Globus pallidus (tissue), 1 donor: ENCODE measurements around the gene CRYM.
"Not testable (repeated sequence)": the region's sequence is repeated elsewhere in the genome, so short reads cannot be mapped to it uniquely, and the experiment has no call there.

ENCODE experiments used
- DNase-seq: peaks from one replicate; pipeline ENCODE4 v3.0.0-alpha.2; 2015; ENCODE audit warnings: low spot score

Gene CRYM

DNA sequence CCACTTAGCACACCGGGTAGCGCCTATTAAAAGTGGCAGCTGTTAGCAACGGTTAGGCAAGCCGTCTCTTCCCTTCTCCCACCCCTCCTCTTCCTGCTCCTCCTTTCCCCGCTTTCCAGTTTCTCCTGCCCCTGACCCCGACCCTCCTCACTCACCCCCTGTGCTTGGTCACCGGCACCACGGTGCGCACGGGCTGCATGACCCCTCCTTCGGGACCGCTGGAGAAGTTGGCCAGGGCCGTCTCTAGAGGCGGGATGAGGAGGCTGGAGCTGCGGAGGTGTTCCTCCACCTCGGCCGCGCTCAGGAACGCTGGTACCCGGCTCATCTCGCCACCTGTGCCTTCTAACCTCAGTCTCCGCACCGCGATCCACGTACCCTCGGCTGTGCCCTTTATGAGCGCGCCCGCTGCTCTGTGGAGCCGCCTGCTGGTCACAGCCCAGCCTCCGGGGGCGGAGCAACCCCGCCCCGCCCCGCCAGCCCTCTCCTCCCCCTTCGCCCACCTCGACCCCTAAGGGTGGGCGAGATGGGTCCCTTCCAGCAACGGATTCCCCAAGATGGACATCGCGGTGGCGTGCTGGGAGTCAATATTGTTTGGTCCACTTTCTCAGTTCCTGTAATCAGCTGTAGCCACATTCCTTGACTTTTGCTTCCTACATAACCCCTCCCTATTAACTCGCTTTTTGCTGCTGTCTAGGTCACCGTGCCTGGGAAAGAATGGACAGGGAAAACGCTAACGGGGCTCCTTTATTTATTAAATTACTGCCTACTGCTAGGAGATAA lies at the start of gene CRYM:
TSS of gene CRYM (minus strand) at position 364 of the 780 bp plus-strand sequence. CDS start at position 325, 39 bp downstream.
- no peak for DNase-seq

DNA sequence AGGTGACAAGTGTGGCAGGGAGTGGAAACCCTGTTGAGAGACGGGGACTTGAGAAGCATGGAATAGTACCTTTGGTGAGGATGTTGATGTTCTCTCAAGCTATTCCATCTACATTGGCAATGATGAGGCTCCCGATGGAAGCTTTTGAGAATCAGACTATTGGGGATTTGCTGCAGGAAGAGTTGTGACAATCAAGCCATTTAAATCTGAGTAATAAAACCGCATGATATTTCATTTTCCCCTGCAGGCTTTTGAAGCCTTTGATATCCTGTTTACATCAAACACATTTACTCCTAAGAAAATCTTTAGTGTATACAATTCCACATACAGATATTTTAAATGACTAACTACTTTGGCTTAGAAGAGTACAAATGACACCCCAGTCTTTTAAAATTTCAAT lies 49.0 kb upstream of the CRYM start:
- DNase-seq: no peak

DNA sequence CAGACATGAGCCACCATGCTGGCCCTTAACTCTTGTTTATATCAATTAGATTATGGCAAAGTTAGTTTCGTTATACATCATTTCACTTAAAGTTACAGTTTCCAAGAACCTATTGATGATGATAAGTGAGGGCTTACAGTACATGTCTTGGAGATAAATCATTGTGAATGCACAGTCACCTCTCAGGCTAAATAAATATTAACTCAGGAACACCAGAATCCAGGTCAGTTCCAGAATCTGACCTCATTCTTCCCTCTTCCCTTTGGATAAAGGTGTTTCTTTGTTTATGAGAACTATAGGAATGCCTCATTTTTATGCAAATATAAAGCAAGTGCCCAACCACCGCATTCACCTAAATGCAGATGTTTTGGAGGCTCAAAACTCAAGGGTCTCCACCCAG lies 48.4 kb upstream of the CRYM start:
- DNase-seq: no peak

DNA sequence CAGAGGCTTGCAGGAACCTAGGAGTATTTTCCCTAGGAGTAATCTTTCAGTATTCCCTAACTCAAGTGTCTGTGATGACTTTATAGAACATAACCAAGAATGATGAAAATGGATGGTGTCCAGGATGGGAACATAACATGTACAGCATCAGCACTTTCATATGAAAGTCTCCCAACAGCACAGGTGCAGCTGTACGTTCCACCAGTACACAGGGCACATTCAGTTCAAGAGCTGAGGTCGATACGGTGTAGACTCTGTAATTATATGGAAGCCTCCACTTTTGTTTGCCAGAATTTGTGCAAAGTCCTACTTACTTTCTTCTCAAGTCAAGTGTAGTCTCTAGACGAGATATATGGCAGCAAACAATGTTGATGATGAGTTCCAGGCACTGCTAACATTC lies 46.2 kb upstream of the CRYM start:
- DNase-seq: no peak

DNA sequence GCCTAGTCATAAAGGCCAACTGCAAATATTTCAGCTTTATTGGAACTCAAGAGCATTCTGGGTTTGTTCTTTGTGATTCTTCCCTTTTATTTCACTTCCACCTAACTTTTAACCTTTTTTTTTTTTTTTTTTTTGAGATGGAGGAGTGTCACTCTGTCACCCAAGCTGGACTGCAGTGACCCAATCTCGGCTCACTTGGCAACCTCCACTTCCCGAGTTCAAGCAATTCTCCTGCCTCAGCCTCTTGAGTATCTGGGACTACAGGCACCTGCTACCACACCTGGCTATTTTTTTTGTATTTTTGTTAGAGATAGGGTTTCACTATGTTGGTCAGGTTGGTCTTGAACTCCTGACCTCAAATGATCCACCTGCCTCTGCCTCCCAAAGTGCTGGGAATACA lies 44.2 kb upstream of the CRYM start:
- DNase-seq: not testable (repeated sequence)

DNA sequence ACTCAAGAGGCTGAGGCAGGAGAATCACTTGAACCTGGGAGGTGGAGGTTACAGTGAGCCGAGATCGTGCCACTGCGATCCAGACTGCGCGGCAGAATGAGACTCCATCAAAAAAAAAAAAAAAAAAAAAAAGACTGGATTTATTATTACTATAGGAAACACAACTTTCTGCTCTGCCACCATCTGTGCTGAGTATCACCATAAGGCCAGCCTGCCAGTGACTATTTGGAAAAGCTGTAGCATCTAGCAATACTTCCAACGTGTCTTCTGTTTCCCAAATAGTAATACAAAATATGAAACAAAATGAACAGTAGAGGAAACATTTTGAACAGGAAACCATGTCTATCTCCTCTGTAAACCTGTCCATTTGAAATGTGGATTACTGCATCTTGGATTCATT lies 43.6 kb upstream of the CRYM start:
- no peak for DNase-seq

DNA sequence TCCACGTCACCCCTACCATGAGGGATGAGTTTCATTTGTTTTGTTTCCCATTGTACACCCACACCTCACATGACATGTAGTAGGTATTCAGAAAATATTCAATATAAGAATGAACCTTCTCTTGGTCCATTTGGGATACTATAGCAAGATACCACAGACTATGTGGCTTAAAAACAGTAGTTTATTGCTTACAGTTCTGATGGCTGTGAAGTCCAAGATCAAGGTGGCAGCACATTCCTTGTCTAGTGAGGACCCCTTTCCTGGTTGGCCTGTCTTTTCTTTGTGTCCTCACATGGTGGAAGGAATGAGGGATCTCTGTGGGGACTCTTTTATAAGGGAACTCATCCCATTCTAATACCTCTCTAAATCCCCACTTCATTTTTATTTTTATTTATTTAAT lies 36.2 kb upstream of the CRYM start:
- no peak for DNase-seq

DNA sequence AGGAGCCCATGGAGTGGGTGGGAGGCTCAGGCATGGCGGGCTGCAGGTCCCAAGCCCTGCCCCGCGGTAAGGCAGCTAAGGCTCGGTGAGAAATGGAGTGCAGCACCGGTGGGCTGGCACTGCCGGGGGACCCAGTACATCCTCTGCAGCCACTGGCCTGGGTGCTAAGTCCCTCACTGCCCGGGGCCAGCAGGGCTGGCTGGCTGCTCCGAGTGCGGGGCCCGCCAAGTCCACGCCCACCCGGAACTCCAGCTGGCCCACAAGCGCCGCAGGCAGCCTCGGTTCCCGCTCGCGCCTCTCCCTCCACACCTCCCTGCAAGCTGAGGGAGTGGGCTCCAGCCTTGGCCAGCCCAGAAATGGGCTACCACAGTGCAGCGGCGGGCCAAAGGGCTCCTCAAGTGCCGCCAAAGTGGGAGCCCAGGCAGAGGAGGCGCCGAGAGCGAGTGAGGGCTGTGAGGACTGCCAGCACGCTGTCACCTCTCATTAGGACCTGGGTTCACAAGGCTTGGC lies 34.8 kb upstream of the CRYM start:
- DNase-seq: not testable (repeated sequence)

DNA sequence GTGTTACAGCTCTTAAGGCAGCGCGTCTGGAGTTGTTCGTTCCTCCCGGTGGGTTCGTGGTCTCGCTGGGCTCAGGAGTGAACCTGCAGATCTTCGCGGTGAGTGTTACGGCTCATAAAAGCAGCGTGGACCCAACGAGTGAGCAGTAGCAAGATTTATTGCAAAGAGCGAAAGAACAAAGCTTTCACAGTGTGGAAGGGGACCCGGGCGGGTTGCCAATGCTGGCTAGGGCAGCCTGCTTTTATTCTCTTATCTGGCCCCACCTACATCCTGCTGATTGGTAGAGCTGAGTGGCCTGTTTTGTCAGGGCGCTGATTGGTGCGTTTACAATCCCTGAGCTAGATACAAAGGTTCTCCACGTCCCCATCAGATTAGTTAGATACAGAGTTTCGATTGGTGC lies 34.0 kb upstream of the CRYM start:
- not testable (repeated sequence) for DNase-seq

DNA sequence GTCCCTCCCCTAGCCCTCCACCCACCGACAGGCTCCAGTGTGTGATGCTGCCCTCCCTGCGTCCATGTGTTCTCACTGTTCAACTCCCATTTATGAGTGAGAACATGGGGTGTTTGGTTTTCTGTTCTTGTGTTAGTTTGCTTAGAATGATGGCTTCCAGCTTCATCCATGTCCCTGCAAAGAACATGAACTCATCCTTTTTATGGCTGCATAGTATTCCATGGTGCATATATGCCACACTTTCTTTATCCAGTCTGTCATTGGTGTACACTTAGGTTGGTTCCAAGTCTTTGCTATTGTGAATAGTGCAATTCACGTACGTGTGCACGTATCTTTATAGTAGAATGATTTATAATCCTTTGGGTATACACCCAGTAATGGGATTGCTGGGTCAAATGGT lies 28.6 kb upstream of the CRYM start:
- not testable (repeated sequence) for DNase-seq

DNA sequence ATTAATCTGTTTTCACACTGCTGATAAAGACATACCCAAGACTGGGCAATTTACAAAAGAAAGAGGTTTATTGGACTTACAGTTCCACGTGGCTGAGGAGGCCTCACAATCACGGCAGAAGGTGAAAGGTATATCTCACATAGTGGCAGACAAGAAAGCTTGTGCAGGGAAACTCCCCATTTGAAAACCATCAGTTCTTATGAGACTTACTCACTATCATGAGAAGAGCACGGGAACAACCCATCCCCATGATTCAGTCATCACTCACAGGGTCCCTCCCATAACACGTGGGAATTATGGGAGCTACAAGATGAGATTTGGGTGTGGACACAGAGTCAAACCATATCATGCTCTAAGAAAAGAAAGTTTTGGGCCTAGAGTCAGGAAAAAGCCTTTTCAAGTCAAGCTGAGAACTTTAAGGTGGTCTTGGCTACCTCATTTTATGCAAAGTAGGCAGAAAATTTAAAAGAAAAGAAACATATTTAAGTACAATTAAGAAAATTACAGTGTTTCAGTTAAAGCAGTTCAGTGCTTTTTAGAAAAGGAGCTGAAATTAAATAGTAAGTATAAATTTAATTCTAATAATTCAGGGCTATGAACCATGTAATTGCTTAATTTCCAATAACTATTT lies 24.9 kb upstream of the CRYM start:
- DNase-seq: no peak

DNA sequence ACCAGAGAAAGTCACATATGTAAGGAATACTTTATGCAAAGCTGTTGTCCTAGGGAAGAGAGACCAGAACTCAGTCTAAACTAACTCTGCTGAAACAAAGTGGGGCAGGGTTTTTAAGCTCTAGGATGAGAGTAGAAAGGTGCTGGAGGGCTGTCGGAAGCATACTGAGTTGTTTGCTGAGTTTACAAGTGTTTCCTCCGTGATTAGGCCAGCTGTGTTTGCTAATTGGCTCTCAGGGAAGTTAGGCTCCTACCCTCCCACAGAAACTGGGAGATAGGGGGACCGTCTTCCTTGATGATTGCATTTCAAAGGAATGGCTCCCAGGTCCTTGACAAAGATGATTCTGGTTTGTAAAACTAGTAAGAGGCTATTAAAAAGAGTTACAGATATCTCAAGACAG lies 24.4 kb upstream of the CRYM start:
- no peak for DNase-seq

DNA sequence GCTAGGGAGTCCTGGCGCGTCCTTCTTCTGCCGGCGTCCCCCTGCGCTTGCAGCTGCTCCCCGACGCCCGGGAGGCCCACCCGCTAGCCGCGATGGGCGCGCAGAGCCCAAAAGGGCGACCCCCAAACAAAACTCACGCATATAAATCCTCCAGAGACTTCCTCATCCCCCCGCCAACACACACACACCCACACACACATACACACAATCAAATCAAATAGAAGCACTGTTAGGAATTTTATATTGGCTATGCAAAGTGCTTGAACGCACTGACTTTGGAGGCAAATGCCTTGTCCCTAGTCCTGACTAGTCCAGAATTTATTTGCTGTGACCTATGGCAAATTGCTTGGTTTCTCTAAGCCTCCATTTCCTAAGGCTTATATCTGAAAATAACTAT lies 23.8 kb upstream of the CRYM start:
- no peak for DNase-seq

DNA sequence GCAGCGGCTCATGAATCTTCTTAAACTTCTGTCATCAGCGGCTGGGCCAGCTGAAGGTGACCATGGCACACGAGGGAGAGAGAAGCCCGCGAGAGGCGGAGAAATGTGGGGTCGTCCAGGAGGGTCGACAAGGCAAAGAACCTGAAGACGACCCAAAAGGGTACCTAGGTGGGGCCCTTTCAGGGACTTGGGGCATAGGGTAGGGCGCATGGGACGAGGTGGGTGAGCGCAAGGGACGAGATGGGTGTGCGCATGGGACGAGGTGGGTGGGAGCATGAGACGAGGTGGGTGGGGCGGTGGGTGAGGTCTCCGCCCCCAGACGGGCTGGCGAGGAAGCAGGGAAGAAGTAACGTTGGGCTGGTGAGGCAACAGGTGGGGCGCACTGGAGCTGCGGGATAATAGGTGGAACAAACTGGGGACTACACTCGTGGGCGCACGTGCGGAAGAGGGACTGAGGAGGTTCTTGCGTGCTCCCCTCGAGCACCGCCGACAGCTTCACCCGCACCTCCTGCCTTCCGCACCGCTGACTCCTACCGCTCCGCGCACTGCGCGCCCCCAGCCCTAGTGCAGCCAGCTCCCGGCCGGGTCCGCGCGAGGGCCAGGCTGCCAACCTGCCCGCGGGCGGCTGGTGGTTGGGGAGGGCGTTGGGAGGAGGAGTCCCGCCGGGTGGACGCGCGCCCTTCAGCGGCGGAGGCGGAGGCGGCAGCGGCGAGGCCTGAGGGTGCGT lies 23.2 kb upstream of the CRYM start:
- DNase-seq: peak; percentile 5

DNA sequence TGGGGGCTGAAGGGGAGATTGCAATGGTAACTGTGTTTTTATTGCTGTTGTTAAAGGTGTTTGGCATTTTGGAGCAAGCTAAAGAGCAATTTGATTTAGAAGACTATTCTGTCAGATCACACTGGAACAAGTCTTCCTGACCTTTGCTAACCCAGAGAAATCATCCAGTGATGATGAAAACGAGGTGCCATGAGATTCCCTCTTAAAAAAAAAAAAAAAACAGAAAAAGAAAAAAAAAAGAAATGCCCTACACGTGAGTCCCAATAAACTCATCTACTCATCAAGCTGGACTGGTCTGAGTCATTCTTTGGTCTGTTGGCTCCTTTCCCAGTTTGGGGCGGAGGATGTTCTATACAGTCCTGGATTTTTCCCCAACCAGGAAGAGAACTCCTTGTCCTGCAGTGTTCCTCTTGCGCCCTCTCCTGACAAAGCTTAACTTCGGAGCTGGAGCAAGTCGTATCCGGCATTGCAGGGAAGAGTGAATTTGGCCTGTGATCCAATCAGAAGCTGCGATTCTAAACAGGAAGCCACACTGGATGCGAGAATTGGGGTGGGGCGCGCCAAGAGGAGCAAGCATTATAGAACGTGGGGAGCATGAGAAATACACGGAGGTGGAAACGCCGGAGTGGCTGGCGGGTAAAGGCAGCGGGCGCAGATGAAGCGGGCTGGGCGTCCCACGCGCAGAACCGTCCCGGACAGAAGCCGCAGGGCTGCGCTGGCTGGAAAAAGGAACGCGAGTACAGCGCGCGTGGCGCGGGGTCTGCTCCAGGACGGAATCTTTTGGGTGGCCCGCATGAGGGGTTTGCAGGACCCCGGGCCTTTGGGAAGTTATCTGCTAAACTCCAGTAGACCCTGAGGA lies 22.4 kb upstream of the CRYM start:
- DNase-seq: peak; percentile 93

DNA sequence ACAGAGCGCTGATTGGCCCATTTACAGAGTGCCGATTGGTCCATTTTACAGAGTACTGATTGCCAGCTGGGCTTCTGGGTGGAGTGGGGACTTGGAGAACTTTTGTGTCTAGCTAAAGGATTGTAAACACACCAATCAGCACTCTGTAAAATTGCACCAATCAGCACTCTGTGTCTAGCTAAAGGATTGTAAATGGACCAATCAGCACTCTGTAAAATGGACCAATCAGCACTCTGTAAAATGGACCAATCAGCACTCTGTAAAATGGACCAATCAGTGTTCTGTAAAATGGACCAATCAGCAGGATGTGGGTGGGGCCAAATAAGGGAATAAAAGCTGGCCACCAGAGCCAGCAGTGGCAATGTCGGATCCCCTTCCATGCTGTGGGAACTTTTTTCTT lies 11.7 kb upstream of the CRYM start:
- DNase-seq: not testable (repeated sequence)

DNA sequence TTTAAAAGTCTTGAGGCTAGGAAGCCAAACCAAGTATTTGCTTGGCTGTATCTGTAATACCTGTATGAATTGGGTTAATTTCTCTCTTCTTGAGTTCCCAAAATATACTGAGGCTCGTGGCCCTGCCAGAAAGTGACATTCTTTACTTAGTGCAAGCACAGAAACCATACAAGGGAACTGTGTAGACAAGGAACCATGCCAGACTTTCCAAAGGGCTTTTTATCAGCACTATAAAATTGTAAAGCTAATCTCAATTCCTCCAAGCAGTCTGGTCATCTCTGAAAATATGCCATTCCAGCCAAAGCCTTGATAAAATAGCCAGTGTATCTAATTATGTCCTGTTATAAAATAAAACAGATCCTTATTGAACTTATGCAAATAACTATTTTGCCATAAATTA lies 7.2 kb upstream of the CRYM start:
- no peak for DNase-seq

DNA sequence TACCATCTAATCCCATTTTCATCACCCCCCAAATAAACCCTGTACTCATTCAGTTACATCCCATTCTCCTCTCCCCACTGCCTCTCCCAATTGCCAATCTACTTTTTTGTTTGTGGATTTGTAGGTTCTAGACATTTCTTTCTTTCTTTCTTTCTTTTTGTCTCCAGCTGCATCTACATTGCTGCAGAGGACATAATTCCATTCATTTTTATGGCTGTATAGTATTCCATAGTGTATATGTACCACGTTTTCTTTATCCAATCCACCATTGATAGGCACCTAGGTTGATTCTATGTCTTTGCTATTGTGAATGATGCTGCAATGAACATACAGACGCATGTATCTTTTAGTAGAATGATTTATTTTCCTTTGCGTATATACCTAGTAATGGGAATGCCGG lies 6.3 kb upstream of the CRYM start:
- no peak for DNase-seq

DNA sequence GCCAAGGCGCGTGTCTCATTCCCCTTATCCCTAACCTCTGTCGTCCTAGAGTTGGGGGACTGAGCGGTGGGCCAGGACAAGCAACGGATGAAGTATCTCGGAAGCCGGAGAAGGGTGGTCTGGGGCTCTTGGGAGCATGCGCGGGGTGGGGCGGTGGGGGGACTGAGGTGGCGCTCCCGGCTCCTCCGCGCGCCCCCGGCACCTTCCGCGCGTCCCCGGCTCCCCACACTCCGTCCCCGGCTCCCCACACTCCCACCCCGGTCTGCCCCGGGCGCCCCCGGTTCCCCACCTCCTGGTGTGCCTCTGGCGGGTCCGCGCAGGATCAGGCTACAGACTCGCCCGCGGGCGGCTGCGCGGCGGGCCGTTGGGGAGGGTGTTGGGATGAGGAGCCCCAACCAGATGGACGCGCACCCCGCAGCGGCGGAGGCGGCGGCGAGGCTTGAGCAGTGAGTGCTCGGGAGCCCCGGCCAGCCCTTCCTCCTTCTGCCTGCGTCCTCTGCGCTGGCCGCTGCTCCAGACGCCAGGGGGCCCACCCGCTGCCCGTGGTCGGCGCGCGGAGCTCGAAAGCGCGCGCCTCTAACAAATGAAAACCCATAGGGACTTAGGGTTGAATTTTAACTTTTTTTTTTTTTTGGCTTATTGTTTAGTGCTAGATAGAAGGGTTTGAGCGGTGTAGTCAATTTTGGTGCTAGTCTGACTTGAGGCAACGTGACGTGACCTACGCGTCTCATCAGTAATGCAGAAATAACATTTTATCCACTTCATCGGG lies 5.6 kb upstream of the CRYM start:
- DNase-seq: no peak

DNA sequence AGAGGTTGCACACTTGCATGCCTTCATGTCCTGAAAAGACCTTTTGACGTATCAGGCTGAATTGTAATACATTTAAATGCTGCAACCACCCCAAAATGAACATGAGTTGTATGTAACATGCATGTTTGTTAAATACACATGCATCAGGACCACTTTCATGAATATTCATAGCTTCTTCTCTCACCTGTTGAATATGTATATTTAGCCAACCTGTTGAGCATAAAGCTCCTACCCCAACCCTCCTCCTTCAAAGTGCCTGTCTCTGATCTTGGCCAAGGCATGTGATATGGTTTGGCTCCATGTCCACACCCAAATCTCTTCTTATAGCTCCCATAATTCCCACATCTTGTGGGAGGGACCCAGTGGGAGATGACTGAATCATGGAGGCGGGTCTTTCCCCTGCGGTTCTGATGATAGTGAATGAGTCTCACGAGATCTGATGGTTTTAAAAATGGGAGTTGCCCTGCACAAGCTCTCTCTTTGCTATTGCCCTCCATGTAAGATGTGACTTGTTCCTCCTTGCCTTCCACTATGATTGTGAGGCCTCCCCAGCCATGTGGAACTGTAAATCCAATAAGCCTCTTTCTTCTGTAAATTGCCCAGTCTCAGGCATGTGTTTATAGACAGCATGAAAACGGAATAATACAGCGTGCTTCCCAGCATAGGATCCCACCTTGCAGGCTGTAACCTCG lies 3.8 kb upstream of the CRYM start:
- no peak for DNase-seq

DNA sequence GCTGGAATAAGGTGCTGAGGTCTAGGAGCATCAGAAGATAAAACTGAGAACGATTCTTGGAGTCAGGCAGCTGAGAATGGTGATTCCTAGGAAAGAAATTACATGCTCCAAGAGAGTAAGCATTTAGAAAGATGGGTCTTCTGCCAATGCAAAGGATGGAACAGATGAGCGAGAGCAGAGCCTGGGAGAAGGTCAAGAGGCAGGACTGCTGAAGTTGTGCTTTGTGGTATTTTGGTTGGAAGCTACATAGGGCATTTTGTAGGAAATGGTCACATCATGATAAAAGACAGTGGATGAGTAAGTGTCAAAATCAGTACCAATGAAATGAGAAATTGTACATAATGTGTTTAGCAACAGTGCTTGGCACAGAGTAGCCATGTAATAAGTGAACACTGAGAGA lies 1.4 kb upstream of the CRYM start:
- DNase-seq: no peak
